Measurements from ENCODE around the gene QPCT. TPM values are rescaled to one million over a fixed set of nuclear protein-coding genes. Genes with fewer than 3 reads are reported as not detected.

Gene QPCT
- total and polyA plus RNA-seq, 2 experiments from 2014 or later = 13.2 TPM

- peaks cover 5% of the 10 kb centered on the region; the same call in 1 of the 2 replicates for H3K4me1 ChIP-seq (ENCODE audit: insufficient read depth)
- Mint-ChIP-seq H3K27ac (no peak overlapping the region), H3K9me3 (no peaks in the 10 kb centered on the region)
Observed at GRCh38 chr2:37356299-37356698, 11.9 kb downstream of the QPCT start.

More at GRCh38 chr2:37356299-37356698, 11.9 kb downstream of the QPCT start:
- Histone ChIP-seq H3K9me2 (ENCODE audit: insufficient read depth) (no peaks in the 10 kb centered on the region), H3K27me3 (ENCODE audit: insufficient read depth) (no peaks in the 10 kb centered on the region), H3K4me2 (no peak overlapping the region), H3K4me3 (no peak overlapping the region), H3K27ac (ENCODE audit: low read depth) (no peak overlapping the region), H4K20me1 (replicated peaks; ENCODE audit: insufficient read depth) (no peaks in the 10 kb centered on the region), H3K36me3 (ENCODE audit: insufficient read depth) (no peaks in the 10 kb centered on the region), H3K79me2 (replicated peaks; ENCODE audit: insufficient read depth) (no peaks in the 10 kb centered on the region), H2AFZ (0 out of 2 replicates have a peak overlapping the region, but pooled peaks have one; percentile 1), H3F3A (replicated peaks; ENCODE audit: low read depth) (no peaks in the 10 kb centered on the region)
- ATAC-seq (peak; percentile 86), DNase-seq (ENCODE audit: low spot score) (peak; percentile 17)
- H3K27me3 Mint-ChIP-seq (ENCODE audit: insufficient read depth, low read depth, poor library complexity) = peaks cover 6% of the 10 kb centered on the region
- H3K4me3 Mint-ChIP-seq = no peak overlapping the region
- TF ChIP-seq POLR2AphosphoS5 (IDR thresholded peaks at IDR 0.05; ENCODE audit: low read depth) = no peak
- no peak for TF ChIP-seq EZH2phosphoT487 (IDR thresholded peaks at IDR 0.05; ENCODE audit: unreplicated experiment)
- no peak for TF ChIP-seq EZH2 (IDR thresholded peaks at IDR 0.05; ENCODE audit: low read depth, unreplicated experiment)
- no peak for TF ChIP-seq REST (IDR thresholded peaks at IDR 0.05; ENCODE audit: unreplicated experiment)
- TF ChIP-seq ZNF331 (CRISPR knock-in tag; IDR thresholded peaks at IDR 0.05; ENCODE audit: low read depth) = no peak
- no peak for TF ChIP-seq ETS1 (IDR thresholded peaks at IDR 0.05)
- TF ChIP-seq CREB1 (CRISPR knock-in tag; IDR thresholded peaks at IDR 0.05; ENCODE audit: low read depth) = no peak
- no peak for TF ChIP-seq JUNB (IDR thresholded peaks at IDR 0.05; ENCODE audit: unreplicated experiment)
- TF ChIP-seq CTCF (conservative IDR thresholded peaks at IDR 0.05; ENCODE audit: low read depth in 2 of 2) = no peak
- TF ChIP-seq NANOG (IDR thresholded peaks at IDR 0.05; ENCODE audit: borderline replicate concordance) = no peak
- no peak for TF ChIP-seq ZNF462 (CRISPR knock-in tag; IDR thresholded peaks at IDR 0.05)
- no peak for TF ChIP-seq STAT1 (IDR thresholded peaks at IDR 0.05; ENCODE audit: unreplicated experiment)
- no peak for TF ChIP-seq ZNF114 (CRISPR knock-in tag; IDR thresholded peaks at IDR 0.05)
- no peaks in the 10 kb centered on the region for H3K36me3 Mint-ChIP-seq (ENCODE audit: low read depth)
- peaks cover 9% of the 10 kb centered on the region for H3K4me1 Mint-ChIP-seq

All from GM23338 (cell line).